HG03108 (cell line): ENCODE results near the gene PGK1.
"Not testable (repeated sequence)": the region's sequence is repeated elsewhere in the genome, so short reads cannot be mapped to it uniquely, and the experiment has no call there.

Source experiments
- ATAC-seq: cut with Tn5 transposase; IDR thresholded peaks from one replicate; pipeline ENCODE4 v1.9.1; 2021; ENCODE audit warnings: moderate library complexity; ENCODE audit not compliant: unreplicated experiment

PGK1 gene

DNA sequence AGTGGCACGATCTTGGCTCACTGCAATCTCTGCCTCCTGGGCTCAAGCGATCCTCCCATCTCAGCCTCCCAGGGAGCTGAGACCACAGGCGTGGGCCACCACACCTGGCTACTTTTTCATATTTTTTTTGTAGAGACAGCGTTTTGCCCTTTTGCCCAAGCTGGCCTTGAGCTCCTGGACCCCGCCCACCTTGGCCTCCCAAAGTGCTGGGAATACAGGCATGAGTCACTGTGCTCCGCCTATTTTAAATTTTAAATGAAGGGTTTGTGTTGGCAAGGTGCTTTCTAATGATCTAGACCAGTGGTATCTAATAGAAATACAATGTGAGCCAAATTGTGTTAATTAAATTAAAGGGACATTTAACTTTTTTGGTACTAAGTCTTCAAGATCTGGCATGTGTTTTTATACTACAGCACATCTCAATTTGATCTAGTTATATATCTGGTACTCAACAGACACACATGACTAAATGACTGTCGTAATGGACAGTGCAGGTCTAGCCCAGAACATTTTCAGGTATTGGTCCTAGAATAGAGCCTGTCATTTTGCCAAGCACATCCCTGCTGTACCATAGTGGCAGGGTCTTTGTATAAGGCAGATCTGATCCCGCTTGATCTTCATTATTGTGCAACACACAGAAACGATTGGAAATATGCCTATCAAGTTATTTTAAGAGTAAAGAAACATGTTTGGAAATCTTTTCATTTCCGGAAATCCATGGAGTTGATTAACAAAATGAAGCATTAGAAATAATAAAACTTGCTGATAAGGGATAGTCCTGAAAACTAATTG, 7.3 kb downstream of the PGK1 start:
- ATAC-seq: no peak

DNA sequence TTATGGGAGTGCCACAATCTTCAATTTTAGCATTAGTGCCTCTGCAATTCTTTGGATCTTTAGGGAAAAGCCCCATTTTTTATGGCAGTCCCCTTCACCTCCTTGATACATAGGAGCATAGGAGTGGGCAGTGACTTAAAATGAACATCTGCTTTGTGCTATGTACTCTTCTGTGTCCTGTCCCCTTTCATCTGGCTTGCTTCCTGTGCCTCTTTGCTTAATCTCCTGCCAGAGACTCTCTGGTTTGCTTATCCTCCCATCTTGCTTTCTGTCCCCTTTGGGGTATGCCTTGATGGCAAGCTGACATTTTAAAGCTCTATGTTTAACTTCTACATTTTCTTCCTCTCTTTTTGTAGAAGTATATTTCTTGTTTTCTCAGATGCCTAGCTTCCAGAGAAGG, 12.3 kb downstream of the PGK1 start:
- ATAC-seq: no peak

DNA sequence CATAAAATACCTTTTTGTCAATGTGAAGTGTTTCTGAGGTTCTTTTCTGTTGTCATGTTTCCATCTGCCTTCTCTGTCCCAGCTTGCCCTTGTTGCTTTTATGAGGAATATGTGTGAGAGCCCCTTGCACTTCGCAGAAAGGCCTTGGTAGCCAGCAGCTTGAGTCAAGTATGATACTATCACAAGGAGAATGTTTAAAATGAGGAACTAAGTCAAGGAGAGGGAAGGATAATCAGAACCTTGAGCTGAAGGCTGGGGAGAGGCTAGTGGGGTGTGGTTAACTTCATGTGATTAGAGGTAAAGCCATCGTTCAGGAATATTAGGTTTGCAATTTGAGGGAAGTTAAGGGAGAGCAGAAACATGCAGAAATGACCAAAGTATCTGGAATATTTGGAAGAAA, 12.7 kb downstream of the PGK1 start:
- no peak for ATAC-seq

DNA sequence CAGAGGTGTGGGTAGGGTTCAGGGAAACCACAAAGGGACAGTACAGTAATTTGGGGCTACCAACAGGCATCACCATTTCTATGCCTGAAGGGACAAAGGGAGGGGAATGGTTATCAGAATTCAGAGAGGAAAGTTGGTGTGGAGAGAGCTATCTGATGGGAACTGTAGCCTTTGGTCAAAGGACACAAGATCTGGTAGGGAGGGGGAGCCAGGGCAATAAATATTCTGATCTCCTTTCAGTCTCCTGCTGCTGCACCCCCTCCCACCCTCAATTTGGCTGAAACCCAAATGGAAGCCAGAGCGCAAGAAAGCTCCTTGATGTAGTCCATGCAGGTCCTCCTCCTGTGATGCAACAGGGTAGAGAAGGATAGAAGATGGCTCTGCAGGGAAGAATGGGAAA, 14.6 kb downstream of the PGK1 start:
- ATAC-seq: no peak

DNA sequence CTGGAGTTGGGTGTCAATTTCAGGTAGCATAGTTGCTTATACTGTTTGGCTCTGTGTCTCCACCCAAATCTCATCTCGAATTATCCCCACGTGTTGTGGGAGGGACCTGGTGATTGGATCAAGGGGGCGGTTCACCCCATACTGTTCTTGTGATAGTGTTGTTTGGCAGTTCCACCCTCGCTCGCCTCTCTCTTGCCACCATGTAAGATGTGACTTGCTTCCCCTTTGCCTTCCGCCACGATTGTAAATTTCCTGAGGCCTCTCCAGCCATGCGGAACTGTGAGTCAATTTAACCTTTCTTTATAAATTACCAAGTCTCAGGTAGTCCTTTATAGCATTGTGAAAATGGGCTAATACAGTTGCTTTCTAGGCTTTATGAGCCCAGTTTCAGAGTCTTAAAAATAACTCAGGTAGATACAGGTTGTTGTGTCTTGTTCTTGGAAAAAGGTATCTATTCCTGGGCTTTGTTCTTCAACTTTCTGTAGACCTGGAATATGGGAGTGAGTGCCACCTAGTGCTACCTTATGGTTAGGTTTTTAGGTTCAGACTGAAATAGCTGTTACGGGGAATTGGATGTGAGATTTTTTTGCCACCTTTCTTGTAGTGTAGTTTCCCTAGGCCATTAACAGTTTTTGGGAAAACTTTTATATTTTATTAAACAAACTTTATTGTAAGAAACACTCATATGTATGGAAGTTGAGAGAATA, 15.6 kb downstream of the PGK1 start:
- ATAC-seq: no peak

DNA sequence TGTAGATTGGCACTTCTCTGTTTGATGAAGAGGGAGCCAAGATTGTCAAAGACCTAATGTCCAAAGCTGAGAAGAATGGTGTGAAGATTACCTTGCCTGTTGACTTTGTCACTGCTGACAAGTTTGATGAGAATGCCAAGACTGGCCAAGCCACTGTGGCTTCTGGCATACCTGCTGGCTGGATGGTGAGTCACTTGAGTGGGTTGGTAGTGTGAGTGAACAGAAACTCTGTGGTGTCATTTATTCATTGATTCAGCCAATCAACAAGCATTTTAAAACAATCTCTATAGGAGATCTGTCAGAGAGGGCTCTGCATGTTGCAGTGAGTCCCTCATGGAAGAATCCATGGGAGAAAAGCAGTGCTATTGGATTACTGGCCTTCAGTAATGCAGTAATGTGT, 19.1 kb downstream of the PGK1 start:
- ATAC-seq: no peak

DNA sequence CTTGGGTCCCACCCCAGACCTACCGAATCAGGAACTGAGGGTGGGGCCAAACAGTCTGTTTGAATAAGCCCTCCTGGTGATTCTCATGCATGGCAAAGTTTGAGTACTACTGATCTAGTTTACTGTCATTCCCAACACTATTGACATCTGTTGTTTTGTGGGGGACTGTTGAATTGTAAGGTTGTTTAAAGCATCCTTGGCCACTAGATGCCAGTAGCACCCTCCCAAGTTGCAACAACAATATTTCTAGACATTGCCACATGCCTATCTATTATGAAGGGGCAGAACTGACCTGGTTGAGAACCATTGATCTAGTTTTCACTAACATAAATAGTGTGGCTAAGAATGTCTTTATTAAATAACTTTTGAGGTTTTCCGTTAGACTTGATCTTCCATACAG, 20.3 kb downstream of the PGK1 start:
- no peak for ATAC-seq

DNA sequence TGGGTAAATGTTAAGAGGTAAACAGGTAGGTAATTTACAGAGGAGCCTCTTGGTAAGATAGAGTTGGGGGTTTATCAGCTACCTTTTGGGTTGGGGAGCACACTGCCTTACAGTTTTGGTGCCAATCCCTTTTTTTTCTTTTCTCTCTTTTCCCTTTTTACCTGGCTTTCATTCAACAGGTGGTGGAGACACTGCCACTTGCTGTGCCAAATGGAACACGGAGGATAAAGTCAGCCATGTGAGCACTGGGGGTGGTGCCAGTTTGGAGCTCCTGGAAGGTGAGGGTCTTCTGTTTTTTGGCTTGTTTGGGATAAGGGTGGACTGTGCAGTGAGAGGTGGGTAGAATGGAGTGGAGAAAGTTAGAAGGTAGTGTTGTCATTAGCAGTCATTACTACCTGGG, 21.1 kb downstream of the PGK1 start:
- ATAC-seq: no peak

DNA sequence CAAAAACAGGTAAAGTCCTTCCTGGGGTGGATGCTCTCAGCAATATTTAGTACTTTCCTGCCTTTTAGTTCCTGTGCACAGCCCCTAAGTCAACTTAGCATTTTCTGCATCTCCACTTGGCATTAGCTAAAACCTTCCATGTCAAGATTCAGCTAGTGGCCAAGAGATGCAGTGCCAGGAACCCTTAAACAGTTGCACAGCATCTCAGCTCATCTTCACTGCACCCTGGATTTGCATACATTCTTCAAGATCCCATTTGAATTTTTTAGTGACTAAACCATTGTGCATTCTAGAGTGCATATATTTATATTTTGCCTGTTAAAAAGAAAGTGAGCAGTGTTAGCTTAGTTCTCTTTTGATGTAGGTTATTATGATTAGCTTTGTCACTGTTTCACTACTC, 21.7 kb downstream of the PGK1 start:
- ATAC-seq: not testable (repeated sequence)

DNA sequence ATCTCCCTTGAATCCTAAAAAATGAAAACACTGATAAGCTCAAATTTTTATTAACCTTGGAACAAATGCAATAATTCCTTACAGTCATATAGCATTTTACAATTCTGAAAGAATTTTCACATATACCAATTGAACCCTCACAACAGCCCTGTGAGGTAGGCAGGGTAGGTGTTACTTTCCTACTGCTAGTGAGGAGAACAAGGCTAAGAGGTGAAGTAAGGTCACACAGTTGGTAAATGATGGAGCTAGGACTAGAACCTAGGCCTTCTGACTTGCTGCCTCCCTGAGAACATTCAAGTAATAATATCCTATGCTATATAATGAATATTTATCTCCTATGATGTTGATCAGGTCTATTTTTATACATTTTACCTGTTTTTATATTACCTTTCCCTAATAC, 25.7 kb downstream of the PGK1 start:
- ATAC-seq: no peak

DNA sequence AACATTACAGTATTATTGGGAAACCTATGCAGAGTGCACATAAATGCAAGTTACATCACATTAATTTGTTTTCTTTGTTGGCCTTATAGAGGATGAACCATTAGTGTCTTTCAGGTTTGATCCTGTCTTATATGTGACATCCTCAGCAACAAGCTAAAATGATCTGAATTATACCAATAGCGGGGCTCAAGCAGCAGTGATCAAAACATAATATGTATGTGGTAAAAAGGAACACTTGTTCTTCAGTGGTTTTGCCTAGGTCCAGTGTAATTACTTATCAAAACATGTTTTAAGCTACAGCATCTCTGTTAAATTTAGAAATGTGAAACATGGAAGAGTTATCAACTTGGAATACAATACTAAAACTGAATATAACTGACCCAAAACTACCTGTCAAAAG, 26.3 kb downstream of the PGK1 start:
- no peak for ATAC-seq

DNA sequence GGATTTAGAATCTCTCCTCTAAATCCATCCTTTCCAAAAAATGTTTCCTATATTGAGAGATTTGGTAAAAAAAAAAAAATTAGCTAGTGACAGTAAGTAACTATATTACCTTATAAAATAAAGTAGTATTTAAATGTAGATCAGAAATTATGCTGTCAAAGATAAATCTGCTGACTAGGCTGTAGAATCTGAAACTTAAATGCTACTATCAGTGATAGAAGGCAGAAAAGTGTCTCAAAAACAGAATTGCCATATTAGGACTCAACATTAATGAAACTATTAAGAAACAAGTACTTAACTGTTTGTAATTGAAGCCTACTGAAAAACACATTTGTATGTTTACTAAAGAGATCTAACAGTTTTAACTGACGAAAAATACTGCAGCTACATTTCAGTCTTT, 27.1 kb downstream of the PGK1 start:
- ATAC-seq: no peak

DNA sequence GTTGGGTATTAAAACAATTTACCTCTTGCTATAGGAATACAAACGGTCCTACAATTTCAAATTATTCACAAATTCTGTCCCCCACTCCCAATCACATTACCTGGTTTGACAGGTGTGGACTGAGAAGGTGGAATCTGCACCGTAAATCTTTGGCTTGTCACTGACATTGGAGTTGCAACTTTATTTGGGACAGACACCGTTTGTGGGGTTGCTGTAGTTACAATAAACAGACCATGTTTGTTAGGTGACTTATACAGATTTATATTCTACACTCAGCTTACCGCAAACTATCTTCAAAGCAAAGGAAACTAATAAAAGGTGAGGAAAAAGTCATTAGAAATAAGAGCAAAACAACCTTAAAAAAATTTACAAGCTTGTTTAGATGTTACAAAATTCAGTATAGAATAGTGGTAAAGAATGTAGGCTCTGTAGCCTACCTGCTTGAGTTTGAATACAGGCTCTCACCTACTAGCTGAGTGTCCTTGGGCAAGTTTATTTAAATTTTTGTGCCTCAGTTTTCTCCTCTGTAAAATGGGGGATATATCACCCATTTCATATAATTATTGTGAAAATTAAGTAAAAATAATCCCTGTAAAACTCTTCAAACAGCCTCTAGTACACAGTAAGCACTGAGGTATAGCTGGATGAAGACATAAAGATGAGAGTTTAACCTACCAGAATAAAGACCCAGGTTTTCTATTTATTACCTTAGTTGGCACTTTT, 29.4 kb downstream of the PGK1 start:
- ATAC-seq: no peak

DNA sequence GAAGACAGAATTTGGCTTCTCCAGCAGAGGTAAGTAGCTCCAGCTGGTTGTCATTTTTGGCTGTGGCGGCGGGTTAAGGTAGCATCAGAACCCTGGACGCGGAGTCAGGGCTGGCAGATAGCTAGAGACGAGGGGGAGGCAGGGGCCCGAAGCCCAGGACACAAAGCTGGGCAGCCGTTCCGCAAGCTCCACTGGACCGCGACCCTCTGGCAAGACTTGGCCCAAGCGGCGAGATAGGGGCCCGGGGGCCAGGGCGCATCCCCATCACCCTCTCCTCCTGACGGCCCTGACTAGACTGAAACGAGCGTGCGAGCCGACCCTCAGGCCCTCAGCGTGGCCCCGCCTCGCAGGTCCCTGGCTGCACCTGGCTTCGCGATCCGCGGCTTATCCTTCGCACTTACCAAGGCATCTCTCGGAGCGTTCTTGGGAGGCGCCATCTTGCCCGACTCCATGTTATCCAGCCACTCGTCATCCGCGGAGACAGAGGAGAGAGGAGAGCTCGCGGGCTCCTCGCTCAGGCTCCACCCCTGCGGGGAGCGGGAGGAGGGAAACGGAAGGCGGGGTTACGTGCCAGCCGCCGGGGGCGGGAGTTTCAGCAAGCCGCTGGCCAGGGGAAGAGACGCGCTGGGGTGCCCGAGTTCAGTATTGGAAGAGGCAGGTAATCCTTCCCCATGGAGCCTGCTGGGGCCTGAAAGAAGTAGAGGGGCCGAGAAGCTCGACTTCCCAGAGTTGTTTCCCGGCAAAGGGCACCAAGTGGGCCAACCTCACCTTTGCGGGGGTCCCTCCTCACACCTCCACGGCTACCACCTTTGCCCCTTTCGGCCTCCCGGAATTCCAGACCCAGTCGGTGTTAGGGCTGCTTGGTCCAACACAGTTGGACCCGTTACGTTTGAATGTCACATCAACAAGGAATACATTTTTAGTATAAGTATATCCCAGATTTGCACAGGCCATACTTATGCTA, 35.4 kb downstream of the PGK1 start, which contains the start of gene TAF9B:
TAF9B (minus strand) TSS at position 491 of the 964 bp plus-strand sequence; CDS start at position 452, 39 bp downstream.
- peak; percentile 87 for ATAC-seq

DNA sequence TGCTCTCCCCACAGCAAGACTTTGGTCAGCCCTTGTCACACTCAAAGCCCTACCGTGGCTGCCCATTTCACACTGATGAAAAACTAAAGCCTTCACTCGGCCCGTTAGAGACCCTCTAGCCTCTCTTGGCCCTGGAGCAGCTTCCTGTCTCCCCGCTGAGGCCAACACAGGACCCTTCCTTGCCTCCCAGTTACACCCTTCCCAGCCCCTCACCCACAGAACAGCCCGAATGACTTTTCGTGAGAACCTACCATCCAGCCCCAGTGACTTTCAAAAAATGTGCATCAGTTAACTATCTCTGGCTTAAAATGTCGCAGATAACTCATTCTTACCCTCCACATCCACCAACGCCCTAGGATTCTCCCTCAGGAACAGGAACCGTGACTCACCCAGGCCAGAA, 36.2 kb downstream of the PGK1 start:
- no peak for ATAC-seq

DNA sequence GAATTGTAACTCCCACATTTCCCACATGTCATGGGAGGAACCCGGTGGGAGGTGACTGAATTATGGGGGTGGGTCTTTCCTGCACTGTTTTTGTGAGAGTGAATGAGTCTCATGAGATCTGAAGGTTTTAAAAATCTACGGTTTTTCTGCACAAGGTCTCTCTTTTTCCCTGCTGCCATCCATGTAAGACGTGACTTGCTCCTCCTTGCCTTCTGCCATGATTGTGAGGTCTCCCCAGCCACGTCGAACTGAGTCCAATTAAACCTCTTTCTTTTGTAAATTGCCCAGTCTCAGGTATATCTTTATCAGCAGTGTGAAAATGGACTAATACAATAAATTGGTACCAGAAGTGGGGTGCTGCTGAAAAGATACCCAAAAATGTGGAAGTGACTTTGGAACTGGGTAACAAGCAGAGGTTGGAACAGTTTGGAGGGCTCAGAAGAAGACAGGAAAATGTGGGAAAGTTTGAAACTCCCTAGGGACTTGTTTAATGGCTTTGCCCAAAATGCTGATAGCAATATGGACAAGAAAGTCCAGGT, 43.0 kb downstream of the PGK1 start:
- ATAC-seq: not testable (repeated sequence)

DNA sequence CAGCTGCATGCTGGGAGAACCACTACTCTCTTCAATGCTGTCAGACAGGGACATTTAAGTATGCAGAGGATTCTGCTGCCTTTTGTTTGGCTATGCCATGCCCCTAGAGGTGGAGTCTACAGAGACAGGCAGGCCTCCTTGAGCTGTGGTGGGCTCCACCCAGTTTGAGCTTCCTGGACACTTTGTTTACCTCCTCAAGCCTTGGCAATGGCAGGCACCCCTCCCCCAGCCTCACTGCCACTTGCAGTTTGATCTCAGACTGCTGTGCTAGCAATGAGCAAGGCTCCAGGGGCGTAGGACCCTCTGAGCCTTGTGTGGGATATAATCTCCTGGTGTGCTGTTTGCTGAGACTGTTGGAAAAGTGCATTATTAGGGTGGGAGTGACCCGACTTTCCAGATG, 53.3 kb downstream of the PGK1 start:
- not testable (repeated sequence) for ATAC-seq

DNA sequence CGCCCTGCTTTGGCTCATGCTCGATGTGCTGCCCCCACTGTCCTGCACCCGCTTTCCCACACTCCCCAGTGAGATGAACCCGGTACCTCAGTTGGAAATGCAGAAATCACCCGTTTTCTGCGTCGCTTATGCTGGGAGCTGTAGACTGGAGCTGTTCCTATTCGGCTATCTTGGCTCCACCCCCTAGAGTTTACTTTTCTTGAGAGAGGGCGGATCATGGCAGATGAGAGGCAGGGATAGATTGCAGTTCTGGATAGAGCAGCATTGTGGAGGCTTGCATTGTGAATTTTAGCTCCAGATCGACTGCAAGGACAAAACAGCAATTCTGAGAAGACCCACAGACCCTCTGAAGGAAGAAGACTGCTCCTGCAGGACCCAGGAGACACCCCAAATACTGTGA, 53.8 kb downstream of the PGK1 start:
- ATAC-seq: not testable (repeated sequence)

DNA sequence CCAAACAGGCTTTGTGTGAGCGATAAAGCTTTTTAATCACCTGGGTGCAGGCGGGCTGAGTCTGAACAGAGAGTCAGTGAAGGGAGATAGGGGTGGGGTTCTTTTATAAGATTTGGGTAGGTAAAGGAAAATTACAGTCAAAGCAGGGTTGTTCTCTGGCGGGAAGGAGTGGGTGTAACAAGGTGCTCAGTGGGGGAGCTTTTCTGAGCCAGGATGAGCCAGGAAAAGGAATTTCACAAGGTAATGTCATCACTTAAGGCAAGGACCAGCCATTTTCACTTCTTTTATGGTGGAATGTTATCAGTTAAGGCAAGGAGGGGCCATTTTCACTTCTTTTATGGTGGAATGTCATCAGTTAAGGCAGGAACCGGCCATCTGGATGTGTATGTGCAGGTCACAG, 56.7 kb downstream of the PGK1 start:
- not testable (repeated sequence) for ATAC-seq

DNA sequence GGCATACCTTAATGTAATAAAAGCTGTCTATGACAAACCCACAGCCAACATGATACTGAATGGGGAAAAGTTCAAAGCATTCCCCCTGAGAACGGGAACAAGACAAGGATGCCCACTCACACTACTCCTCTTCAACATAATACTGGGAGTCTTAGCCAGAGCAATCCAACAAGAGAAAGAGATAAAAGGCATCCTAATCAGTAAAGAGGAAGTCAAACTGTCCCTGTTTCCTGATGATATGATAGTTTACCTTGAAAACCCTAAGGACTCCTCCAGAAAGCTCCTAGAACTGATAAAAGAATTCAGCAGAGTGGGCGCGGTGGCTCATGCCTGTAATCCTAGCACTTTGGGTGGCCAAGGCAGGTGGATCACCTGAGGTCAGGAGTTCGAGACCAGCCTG, 59.1 kb downstream of the PGK1 start:
- ATAC-seq: not testable (repeated sequence)
